Left ventricle myocardium inferior (tissue), 1 donor: ENCODE measurements around the gene GULP1. TPM values are rescaled to one million over a fixed set of nuclear protein-coding genes. Genes with fewer than 3 reads are reported as not detected.

Experiments
- DNase-seq: peaks from one replicate; pipeline ENCODE4 v3.0.0-alpha.2; 2020
- H3K27ac ChIP-seq: fragments of 200-600 bp; replicated peaks from 2 replicates; pipeline ENCODE4 v1.8.0; 2021
- H3K27me3 ChIP-seq: fragments of 200-600 bp; 2 replicates; pipeline ENCODE4 v1.8.0; 2021; ENCODE audit warnings: low read depth
- H3K36me3 ChIP-seq: fragments of 200-600 bp; 2 replicates; pipeline ENCODE4 v1.8.0; 2021
- H3K4me1 ChIP-seq: fragments of 200-600 bp; 2 replicates; pipeline ENCODE4 v1.8.0; 2021
- H3K4me3 ChIP-seq: fragments of 200-600 bp; 2 replicates; pipeline ENCODE4 v1.8.0; 2021; ENCODE audit warnings: mild to moderate bottlenecking, moderate library complexity
- H3K9me3 ChIP-seq: fragments of 200-600 bp; replicated peaks from 2 replicates; pipeline ENCODE4 v1.8.0; 2021
- CTCF ChIP-seq: fragments of 200-600 bp; IDR thresholded peaks from 2 replicates; pipeline ENCODE4 v1.8.0; 2021; ENCODE audit warnings: antibody characterized with exemption, mild to moderate bottlenecking, borderline replicate concordance
- intact Hi-C: fragments of 100-400 bp; cut with micrococcal nuclease; formaldehyde crosslinking; loops from one replicate; pipeline ENCODE4 v1.11.0; 2022
- total RNA-seq: library from RNA; stranded (reverse); fragmentation: NEBNext Ultra II Directional; extraction: Animal tissue kit (Norgen Biotek cat#: 25700); gene quantifications from one replicate; pipeline ENCODE4 v1.2.1, GENCODE V29; 2021
- donor health status: DM: no; HTN: yes; CAD: no; lungs with severe emphysema.

GULP1 gene
- total RNA-seq, 1 donor from 2014 or later, result 5.7 TPM

- H3K36me3 ChIP-seq, result no peaks in the 10 kb centered on the region
- no peak for TF ChIP-seq CTCF
- intact Hi-C loops, result loop anchor here (10.0 kb wide), 1 partner anchor 452 kb away; the partner anchor contains the start of gene COL3A1
- no peaks in the 10 kb centered on the region for H3K9me3 ChIP-seq
- H3K27ac ChIP-seq, result no peak overlapping the region
- no peak for DNase-seq
- no peak overlapping the region for H3K4me3 ChIP-seq
- peaks cover 12% of the 10 kb centered on the region for H3K4me1 ChIP-seq
- H3K27me3 ChIP-seq, result no peaks in the 10 kb centered on the region
Observed at GRCh38 chr2:188522517-188522916, 230.8 kb downstream of the GULP1 start.

GRCh38 chr2:188523919-188524318 is 232.2 kb downstream of the GULP1 start:
- no peak for TF ChIP-seq CTCF
- Histone ChIP-seq H3K9me3 (no peaks in the 10 kb centered on the region), H3K4me1 (peaks cover 8% of the 10 kb centered on the region), H3K36me3 (no peaks in the 10 kb centered on the region), H3K4me3 (no peak overlapping the region), H3K27me3 (no peaks in the 10 kb centered on the region), H3K27ac (no peak overlapping the region)
- intact Hi-C loops, result loop anchor here (10.0 kb wide), 1 partner anchor 451 kb away; the partner anchor contains the start of gene COL3A1
- no peak for DNase-seq

DNA sequence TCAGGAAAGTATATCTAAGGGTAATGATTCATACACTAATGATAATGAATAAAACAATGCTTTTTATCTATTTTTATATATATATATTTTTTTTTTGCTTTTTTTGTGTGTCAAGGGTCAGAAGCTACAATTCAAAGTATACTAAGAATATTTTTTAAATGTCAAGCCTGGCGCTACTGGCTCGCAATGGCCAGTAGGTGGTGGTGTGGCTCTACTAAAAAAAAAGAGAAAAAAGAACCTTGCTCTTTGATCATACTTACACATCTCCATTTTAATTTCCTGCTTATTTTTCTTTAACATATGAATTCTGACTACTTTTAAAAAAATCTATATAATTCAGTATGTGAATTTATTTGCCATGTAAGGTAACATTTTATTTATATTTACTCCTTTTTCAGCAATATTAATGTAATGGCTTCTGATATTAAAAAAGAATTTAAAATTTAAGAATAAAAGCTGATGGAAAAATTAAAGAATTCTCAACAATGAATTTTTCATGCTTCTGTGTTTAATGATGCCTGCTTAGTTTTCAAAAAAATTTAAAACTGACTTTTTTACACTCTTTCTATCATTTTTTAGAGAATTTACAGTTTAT is 232.9 kb downstream of the GULP1 start:
- H3K9me3 ChIP-seq, result peaks cover 3% of the 10 kb centered on the region
- intact Hi-C loops, result loop anchor here (5.0 to 10.0 kb wide), 2 partner anchors 450 to 888 kb away; partner anchors contain the start of gene COL3A1
- H3K4me1 ChIP-seq, result peaks cover 8% of the 10 kb centered on the region
- no peak overlapping the region for H3K4me3 ChIP-seq
- H3K27ac ChIP-seq, result no peak overlapping the region
- no peaks in the 10 kb centered on the region for H3K36me3 ChIP-seq
- H3K27me3 ChIP-seq, result no peaks in the 10 kb centered on the region
- DNase-seq, result no peak
- TF ChIP-seq CTCF, result peak; percentile 86

GRCh38 chr2:188526701-188527100 is 235.0 kb downstream of the GULP1 start:
- H3K36me3 ChIP-seq, result no peaks in the 10 kb centered on the region
- H3K9me3 ChIP-seq, result peaks cover 9% of the 10 kb centered on the region
- H3K27me3 ChIP-seq, result no peaks in the 10 kb centered on the region
- no peak for TF ChIP-seq CTCF
- H3K4me1 ChIP-seq, result peaks cover 8% of the 10 kb centered on the region
- peak overlapping the region; percentile 36 for H3K27ac ChIP-seq
- H3K4me3 ChIP-seq, result no peak overlapping the region
- DNase-seq, result no peak
- intact Hi-C loops, result loop anchor here (5.0 to 10.0 kb wide), 2 partner anchors 448 to 886 kb away; partner anchors contain the start of gene COL3A1

- peaks cover 8% of the 10 kb centered on the region for H3K4me1 ChIP-seq
- peaks cover 9% of the 10 kb centered on the region for H3K9me3 ChIP-seq
- no peak for TF ChIP-seq CTCF
- H3K36me3 ChIP-seq, result no peaks in the 10 kb centered on the region
- peak overlapping the region; percentile 10 for H3K4me3 ChIP-seq
- DNase-seq, result no peak
- peak overlapping the region; percentile 36 for H3K27ac ChIP-seq
- intact Hi-C loops, result loop anchor here (5.0 to 10.0 kb wide), 2 partner anchors 448 to 885 kb away; partner anchors contain the start of gene COL3A1
- no peaks in the 10 kb centered on the region for H3K27me3 ChIP-seq
Observed at GRCh38 chr2:188527141-188527540, 235.5 kb downstream of the GULP1 start.
